ENCODE data around the gene VAV3.

The VAV3 gene

DNA sequence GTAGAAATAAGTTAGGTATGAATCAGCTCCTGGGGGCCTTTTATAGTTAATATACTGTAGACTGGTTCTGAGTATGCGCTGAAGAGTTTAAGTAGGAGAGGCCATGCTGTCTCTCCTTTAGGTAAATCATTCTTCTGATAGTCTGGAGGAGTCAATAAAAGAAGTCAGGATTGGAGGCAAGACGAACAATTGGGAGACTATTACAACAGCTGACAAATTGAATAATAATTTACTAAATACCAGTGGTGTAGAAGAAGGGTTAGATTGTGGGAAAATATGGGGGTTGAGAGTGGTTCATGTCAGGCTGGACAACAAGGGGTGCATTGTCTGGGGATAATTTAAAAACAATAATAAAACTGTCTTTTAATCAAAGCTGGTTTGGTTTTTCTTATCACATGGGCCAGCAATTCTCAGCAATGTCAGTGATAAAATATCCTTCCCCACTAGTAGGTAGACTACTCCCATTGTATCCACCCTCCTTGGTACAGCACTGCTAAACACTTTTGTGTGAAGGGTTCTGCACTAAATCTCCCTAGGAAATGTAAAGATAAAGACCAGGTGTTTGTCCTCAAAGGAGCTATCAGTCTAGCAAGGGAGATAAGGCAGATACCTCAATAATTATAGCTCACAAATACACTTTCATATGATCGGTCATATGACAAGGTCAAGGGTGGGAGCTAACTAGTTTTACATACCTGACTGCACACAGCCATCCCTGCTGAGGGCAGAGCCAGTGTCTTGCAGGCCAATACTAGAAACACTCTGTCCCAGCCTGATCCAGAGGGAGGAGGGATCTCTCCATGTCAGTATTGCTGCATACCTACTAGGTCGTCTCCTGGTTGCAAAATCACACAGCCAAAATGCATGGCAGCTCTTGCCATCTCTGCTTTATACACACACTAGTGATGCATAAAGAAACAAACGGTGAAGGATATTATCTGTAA lies 299.7 kb downstream of the VAV3 start:
- CTCF ChIA-PET, result no interaction called here
- POLR2A ChIA-PET (ENCODE audit: low non-redundant PET), result no interaction called here
- TF ChIP-seq, protein P1, sequence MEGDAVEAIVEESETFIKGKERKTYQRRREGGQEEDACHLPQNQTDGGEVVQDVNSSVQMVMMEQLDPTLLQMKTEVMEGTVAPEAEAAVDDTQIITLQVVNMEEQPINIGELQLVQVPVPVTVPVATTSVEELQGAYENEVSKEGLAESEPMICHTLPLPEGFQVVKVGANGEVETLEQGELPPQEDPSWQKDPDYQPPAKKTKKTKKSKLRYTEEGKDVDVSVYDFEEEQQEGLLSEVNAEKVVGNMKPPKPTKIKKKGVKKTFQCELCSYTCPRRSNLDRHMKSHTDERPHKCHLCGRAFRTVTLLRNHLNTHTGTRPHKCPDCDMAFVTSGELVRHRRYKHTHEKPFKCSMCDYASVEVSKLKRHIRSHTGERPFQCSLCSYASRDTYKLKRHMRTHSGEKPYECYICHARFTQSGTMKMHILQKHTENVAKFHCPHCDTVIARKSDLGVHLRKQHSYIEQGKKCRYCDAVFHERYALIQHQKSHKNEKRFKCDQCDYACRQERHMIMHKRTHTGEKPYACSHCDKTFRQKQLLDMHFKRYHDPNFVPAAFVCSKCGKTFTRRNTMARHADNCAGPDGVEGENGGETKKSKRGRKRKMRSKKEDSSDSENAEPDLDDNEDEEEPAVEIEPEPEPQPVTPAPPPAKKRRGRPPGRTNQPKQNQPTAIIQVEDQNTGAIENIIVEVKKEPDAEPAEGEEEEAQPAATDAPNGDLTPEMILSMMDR (conservative IDR thresholded peaks at IDR 0.05; ENCODE audit: low read depth), result no peak
- no peak for DNase-seq (ENCODE audit: low spot score)
- no peak overlapping the region for H3K27ac ChIP-seq

DNA sequence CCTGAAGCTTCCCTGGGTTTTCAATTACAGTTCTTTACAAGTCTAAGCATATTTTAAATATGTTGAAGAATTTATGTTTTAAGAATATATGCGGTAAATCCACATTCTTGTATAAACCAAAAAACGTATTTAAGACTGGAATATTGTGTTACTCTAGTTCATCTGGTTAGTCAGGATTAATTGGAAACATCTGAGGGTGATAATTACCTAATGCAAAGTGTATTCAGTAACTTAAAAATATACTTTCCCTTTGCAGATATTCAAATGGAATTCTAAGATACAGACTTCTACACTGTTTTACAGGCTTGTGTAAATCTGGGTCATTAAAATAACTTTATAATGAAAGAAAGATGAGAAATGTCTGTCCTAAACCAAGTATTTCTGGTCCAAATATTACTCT lies 302.0 kb downstream of the VAV3 start:
- ChIA-PET POLR2A (ENCODE audit: low non-redundant PET) (no interaction called here), CTCF (interaction anchor here (0.5 kb wide), 1 partner anchor 1333 kb away, joined by 3 read pairs; no protein-coding TSS in a partner anchor)
- TF ChIP-seq, protein P1 (conservative IDR thresholded peaks at IDR 0.05; ENCODE audit: low read depth), result no peak
- DNase-seq (ENCODE audit: low spot score), result no peak
- H3K27ac ChIP-seq, result no peak overlapping the region

DNA sequence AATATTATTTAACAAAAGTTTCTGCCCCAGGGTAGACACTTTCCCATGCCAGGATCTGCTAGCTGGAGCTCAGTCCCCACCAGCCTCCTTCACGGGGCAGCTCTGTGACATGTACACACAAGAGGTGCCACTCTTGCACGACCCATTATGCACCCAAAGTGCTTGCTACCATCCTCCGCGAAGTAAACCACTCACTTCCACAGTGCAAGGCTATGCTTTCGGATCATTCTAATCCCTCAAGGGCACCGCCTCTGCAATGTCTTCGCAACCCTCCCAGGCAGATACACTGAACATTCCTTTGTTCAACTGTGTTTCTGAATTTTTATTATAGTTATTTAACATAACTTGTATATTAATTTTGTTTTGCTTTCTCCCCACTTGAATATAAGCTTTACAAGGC lies 303.8 kb downstream of the VAV3 start:
- CTCF ChIA-PET, result no interaction called here
- POLR2A ChIA-PET (ENCODE audit: low non-redundant PET), result no interaction called here
- TF ChIP-seq, protein P1 (conservative IDR thresholded peaks at IDR 0.05; ENCODE audit: low read depth), result no peak
- H3K27ac ChIP-seq, result no peak overlapping the region
- no peak for DNase-seq (ENCODE audit: low spot score)

DNA sequence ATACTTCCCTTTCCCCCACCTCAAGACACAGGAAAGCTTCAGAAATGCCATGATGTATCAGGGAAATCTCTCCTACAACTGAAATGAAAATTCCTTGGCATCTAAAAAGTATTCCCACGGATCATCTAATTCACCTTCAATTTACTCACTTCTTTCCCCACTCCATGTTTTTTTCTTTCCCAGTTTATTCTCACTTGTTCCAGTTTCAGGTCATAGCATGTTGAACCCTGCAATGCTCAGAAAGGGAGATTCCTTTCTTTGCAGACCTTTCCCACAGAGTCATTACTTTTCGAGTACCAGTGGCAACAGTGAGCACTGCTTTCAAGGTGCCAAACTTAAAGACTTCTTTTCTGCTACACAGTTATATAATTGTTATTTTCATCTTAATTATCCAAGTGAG lies 305.0 kb downstream of the VAV3 start:
- H3K27ac ChIP-seq, result no peak overlapping the region
- DNase-seq (ENCODE audit: low spot score), result no peak
- CTCF ChIA-PET, result interaction anchor here (1.7 kb wide), 1 partner anchor 89 kb away, joined by 3 read pairs; no protein-coding TSS in a partner anchor
- TF ChIP-seq, protein P1 (conservative IDR thresholded peaks at IDR 0.05; ENCODE audit: low read depth), result no peak
- POLR2A ChIA-PET (ENCODE audit: low non-redundant PET), result no interaction called here

DNA sequence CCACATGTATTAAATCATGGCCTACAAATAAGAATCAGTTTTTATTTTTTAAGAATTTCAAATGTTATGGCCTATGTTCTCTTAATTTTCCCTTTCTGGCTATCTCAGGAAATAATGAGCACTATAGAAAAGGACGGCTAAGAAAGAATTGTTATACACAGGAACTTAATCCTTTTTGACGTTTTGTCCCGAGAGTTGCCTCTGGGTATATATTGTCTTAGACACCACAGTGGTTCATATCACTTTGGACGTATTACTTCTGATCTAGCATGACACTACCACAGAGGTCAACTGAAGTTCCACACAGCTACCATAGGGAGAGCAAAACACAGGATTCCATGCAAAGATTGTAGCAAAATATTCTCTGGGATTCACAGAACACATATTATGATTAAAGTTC lies 307.6 kb downstream of the VAV3 start:
- ChIA-PET CTCF (no interaction called here), POLR2A (ENCODE audit: low non-redundant PET) (no interaction called here)

DNA sequence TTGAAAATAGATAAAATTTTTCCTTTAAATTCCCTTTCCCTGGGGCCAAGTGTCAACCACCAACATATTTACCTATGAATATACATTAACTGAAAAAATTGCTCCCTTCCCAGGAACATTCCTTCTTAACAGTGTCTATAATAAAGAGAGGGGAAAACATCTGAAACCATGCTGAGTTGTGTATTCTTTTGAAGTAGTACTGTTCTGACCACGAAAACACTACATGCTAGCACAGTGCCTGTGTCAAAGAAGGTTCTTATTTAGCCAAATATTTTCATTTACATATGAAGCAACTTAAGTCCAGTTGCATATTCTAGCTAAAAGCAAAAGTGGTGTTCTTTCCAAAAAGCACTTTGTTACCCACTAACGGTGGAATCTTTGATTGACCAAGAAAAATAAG lies 311.2 kb downstream of the VAV3 start:
- POLR2A ChIA-PET (ENCODE audit: low non-redundant PET), result no interaction called here
- TF ChIP-seq, protein P1 (conservative IDR thresholded peaks at IDR 0.05; ENCODE audit: low read depth), result no peak
- CTCF ChIA-PET, result no interaction called here
- H3K27ac ChIP-seq, result no peak overlapping the region
- DNase-seq (ENCODE audit: low spot score), result no peak

More for the DNA sequence above, 307.6 kb downstream of the VAV3 start:
- TF ChIP-seq, protein P1 (conservative IDR thresholded peaks at IDR 0.05; ENCODE audit: low read depth), result no peak
- no peak overlapping the region for H3K27ac ChIP-seq
- DNase-seq (ENCODE audit: low spot score), result no peak
